ENCODE data around the gene SMIM35. TPM values are rescaled to one million over a fixed set of nuclear protein-coding genes. Genes with fewer than 3 reads are reported as not detected.
"Not testable (repeated sequence)": the region's sequence is repeated elsewhere in the genome, so short reads cannot be mapped to it uniquely, and the experiment has no call there.

Gene SMIM35
- total RNA-seq, 1 donor from 2014 or later: not detected

- Histone ChIP-seq H3K4me1 (ENCODE audit: control insufficient read depth in 3 of 3, insufficient read depth in 3 of 3, low read length in 3 of 3) (peaks cover 0 to 6% (median 0%) of the 10 kb centered on the region in 3 donors), H3K9ac (ENCODE audit: low read depth in 1 of 3, low read length in 3 of 3) (no peak overlapping the region), H3K36me3 (ENCODE audit: control insufficient read depth in 3 of 3, insufficient read depth in 3 of 3, low read length in 3 of 3) (no peaks in the 10 kb centered on the region), H3K4me3 (ENCODE audit: low read length in 3 of 3) (no peak overlapping the region), H3K27ac (ENCODE audit: low read depth, low read length) (no peak overlapping the region), H3K27me3 (ENCODE audit: control insufficient read depth in 3 of 3, insufficient read depth in 3 of 3, low read length in 3 of 3) (peaks cover 0 to 17% (median 13%) of the 10 kb centered on the region in 3 donors), H3K9me3 (ENCODE audit: control insufficient read depth in 3 of 3, low read length in 3 of 3) (no peaks in the 10 kb centered on the region)
These were observed 107.8 kb downstream of the SMIM35 start for GRCh38 chr11:117978991-117979390.

DNA sequence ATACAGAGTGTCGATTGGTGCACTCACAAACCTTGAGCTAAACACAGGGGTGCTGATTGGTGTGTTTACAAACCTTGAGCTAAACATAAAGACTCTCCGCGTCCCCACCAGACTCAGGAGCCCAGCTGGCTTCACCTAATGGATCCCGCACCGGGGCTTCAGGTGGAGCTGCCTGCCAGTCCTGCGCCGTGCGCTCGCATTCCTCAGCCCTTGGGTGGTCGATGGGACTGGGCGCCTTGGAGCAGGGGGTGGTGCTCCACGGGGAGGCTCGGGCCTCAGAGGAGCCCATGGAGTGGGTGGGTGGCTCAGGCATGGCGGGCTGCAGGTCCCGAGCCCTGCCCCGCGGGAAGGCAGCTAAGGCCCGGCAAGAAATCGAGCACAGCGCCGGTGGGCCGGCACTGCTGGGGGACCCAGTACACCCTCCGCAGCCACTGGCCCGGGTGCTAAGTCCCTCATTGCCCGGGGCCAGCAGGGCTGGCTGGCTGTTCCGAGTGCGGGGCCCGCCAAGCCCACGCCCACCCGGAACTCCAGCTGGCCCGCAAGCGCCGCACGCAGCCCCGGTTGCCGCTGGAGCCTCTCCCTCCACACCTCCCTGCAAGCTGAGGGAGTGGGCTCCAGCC lies 108.4 kb downstream of the SMIM35 start:
- not testable (repeated sequence) for H3K9ac ChIP-seq (ENCODE audit: low read depth in 1 of 3, low read length in 3 of 3); H3K36me3 ChIP-seq (ENCODE audit: control insufficient read depth in 3 of 3, insufficient read depth in 3 of 3, low read length in 3 of 3); H3K27ac ChIP-seq (ENCODE audit: low read depth, low read length); H3K4me3 ChIP-seq (ENCODE audit: low read length in 3 of 3); H3K4me1 ChIP-seq (ENCODE audit: control insufficient read depth in 3 of 3, insufficient read depth in 3 of 3, low read length in 3 of 3); H3K9me3 ChIP-seq (ENCODE audit: control insufficient read depth in 3 of 3, low read length in 3 of 3)
- H3K27me3 ChIP-seq (ENCODE audit: control insufficient read depth in 3 of 3, insufficient read depth in 3 of 3, low read length in 3 of 3): peaks cover 0 to 17% (median 13%) of the 10 kb centered on the region in 3 donors

DNA sequence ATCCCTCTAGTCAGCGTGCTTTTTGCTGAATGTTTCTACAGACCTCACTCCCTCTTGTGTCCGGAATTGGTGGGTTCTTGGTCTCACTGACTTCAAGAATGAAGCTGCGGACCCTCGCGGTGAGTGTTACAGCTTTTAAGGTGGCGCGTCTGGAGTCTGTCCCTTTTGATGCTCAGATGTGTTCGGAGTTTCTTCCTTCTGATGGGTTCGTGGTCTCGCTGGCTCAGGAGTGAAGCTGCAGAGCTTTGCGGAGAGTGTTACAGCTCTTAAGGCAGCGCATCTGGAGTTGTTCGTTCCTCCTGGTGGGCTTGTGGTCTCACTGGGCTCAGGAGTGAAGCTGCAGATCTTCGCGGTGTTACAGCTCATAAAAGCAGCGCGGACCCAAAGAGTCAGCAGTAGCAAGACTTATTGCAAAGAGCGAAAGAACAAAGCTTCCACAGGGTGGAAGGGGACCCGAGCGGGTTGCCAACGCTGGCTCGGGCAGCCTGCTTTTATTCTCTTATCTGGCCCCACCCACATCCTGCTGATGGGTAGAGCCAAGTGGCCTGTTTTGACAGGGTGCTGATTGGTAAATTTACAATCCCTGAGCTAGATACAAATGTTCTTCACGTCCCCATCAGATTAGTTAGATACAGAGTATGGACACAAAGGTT lies 109.0 kb downstream of the SMIM35 start:
- H3K36me3 ChIP-seq (ENCODE audit: control insufficient read depth in 3 of 3, insufficient read depth in 3 of 3, low read length in 3 of 3); H3K4me3 ChIP-seq (ENCODE audit: low read length in 3 of 3); H3K9me3 ChIP-seq (ENCODE audit: control insufficient read depth in 3 of 3, low read length in 3 of 3); H3K4me1 ChIP-seq (ENCODE audit: control insufficient read depth in 3 of 3, insufficient read depth in 3 of 3, low read length in 3 of 3); H3K27ac ChIP-seq (ENCODE audit: low read depth, low read length); H3K9ac ChIP-seq (ENCODE audit: low read depth in 1 of 3, low read length in 3 of 3): not testable (repeated sequence)
- peaks cover 3 to 22% (median 13%) of the 10 kb centered on the region in 3 donors for H3K27me3 ChIP-seq (ENCODE audit: control insufficient read depth in 3 of 3, insufficient read depth in 3 of 3, low read length in 3 of 3)

- Histone ChIP-seq H3K4me3 (ENCODE audit: low read length in 3 of 3) (no peak overlapping the region), H3K27me3 (ENCODE audit: control insufficient read depth in 3 of 3, insufficient read depth in 3 of 3, low read length in 3 of 3) (peaks cover 3 to 23% (median 16%) of the 10 kb centered on the region in 3 donors), H3K36me3 (ENCODE audit: control insufficient read depth in 3 of 3, insufficient read depth in 3 of 3, low read length in 3 of 3) (no peaks in the 10 kb centered on the region), H3K4me1 (ENCODE audit: control insufficient read depth in 3 of 3, insufficient read depth in 3 of 3, low read length in 3 of 3) (peaks cover 0 to 6% (median 0%) of the 10 kb centered on the region in 3 donors), H3K9ac (ENCODE audit: low read depth in 1 of 3, low read length in 3 of 3) (no peak overlapping the region), H3K9me3 (ENCODE audit: control insufficient read depth in 3 of 3, low read length in 3 of 3) (no peaks in the 10 kb centered on the region), H3K27ac (ENCODE audit: low read depth, low read length) (peak overlapping the region; percentile 38)
These were observed 109.7 kb downstream of the SMIM35 start for GRCh38 chr11:117977029-117977428.

- H3K4me3 ChIP-seq (ENCODE audit: low read length in 3 of 3): no peak overlapping the region
- no peak overlapping the region for H3K9ac ChIP-seq (ENCODE audit: low read depth in 1 of 3, low read length in 3 of 3)
- no peaks in the 10 kb centered on the region for H3K9me3 ChIP-seq (ENCODE audit: control insufficient read depth in 3 of 3, low read length in 3 of 3)
- peak overlapping the region; percentile 38 for H3K27ac ChIP-seq (ENCODE audit: low read depth, low read length)
- peaks cover 0 to 6% (median 0%) of the 10 kb centered on the region in 3 donors for H3K4me1 ChIP-seq (ENCODE audit: control insufficient read depth in 3 of 3, insufficient read depth in 3 of 3, low read length in 3 of 3)
- peaks cover 3 to 23% (median 16%) of the 10 kb centered on the region in 3 donors for H3K27me3 ChIP-seq (ENCODE audit: control insufficient read depth in 3 of 3, insufficient read depth in 3 of 3, low read length in 3 of 3)
- no peaks in the 10 kb centered on the region for H3K36me3 ChIP-seq (ENCODE audit: control insufficient read depth in 3 of 3, insufficient read depth in 3 of 3, low read length in 3 of 3)
These were observed 110.3 kb downstream of the SMIM35 start for GRCh38 chr11:117976445-117976844.

- peaks cover 3 to 10% (median 6%) of the 10 kb centered on the region in 3 donors for H3K27me3 ChIP-seq (ENCODE audit: control insufficient read depth in 3 of 3, insufficient read depth in 3 of 3, low read length in 3 of 3)
- H3K4me3 ChIP-seq (ENCODE audit: low read length in 3 of 3): no peak overlapping the region
- H3K27ac ChIP-seq (ENCODE audit: low read depth, low read length): no peak overlapping the region
These were observed 113.3 kb downstream of the SMIM35 start for GRCh38 chr11:117973503-117973860.

DNA sequence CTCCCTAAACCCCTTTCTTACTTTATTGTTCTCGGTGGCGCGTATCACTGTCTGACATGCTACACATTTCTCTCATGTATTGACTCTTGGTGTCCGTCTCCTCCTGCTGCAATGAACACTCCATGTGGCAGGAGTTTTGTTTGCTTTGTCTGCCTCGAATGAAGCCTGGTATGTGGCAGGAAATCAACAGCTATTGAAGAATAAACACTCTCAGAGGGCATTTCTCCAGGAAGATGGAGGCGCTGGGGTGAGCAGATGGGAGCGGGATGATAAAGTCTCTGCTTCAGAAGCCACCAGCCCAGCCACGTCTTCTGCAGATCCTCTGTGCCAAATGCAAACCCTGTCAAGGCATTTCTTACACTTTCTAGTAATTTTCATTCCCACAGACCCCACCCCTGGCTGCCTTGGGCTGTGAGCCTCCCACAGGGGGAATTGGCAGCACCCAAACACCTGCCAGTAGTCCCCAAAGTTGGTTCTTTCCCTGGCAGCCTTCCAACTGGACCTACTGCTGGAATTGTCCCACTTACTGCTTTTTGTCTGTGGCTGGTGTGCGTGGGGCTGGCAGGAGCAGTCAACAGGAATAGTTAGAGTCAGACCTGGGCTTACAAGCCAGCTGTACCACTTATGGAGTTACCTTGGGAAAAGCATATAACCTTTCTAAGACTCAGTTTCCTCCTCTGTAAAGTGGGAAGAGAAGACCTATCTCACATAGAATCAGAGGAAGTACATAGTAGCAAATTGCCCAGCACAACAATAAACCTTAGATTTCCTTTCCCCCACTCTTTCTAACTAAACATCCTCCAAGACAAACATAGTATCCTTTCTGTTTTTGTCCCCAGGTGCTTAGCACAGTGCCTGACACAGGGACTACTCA lies 113.9 kb downstream of the SMIM35 start:
- H3K36me3 ChIP-seq (ENCODE audit: control insufficient read depth in 3 of 3, insufficient read depth in 3 of 3, low read length in 3 of 3): no peaks in the 10 kb centered on the region
- no peak overlapping the region for H3K4me3 ChIP-seq (ENCODE audit: low read length in 3 of 3)
- no peaks in the 10 kb centered on the region for H3K9me3 ChIP-seq (ENCODE audit: control insufficient read depth in 3 of 3, low read length in 3 of 3)
- H3K27me3 ChIP-seq (ENCODE audit: control insufficient read depth in 3 of 3, insufficient read depth in 3 of 3, low read length in 3 of 3): peaks cover 3 to 10% (median 6%) of the 10 kb centered on the region in 3 donors
- no peak overlapping the region for H3K9ac ChIP-seq (ENCODE audit: low read depth in 1 of 3, low read length in 3 of 3)
- no peak overlapping the region for H3K27ac ChIP-seq (ENCODE audit: low read depth, low read length)
- H3K4me1 ChIP-seq (ENCODE audit: control insufficient read depth in 3 of 3, insufficient read depth in 3 of 3, low read length in 3 of 3): peaks cover 0 to 3% (median 0%) of the 10 kb centered on the region in 3 donors

More at GRCh38 chr11:117973503-117973860, 113.3 kb downstream of the SMIM35 start:
- Histone ChIP-seq H3K4me1 (ENCODE audit: control insufficient read depth in 3 of 3, insufficient read depth in 3 of 3, low read length in 3 of 3) (peaks cover 0 to 3% (median 0%) of the 10 kb centered on the region in 3 donors), H3K36me3 (ENCODE audit: control insufficient read depth in 3 of 3, insufficient read depth in 3 of 3, low read length in 3 of 3) (no peaks in the 10 kb centered on the region), H3K9ac (ENCODE audit: low read depth in 1 of 3, low read length in 3 of 3) (no peak overlapping the region), H3K9me3 (ENCODE audit: control insufficient read depth in 3 of 3, low read length in 3 of 3) (no peaks in the 10 kb centered on the region)

DNA sequence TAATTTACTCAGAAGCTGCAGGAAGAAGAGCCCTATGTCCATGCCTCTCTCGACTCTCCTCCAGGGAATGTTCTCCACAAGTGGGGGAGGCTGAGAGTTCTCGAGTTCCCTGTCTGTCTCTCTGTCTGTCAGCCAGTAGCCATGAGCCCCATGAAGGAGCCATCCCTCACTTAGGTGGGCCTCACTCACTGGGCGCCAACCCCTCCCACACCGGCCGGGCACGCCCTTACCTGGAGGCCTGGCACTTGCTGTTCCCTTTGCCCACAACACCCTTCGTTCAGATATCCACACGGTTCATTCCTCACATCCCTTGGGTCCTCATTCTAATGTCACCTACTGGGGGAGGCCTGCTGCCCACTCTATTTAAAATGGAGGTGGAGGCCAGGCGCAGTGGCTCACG lies 114.7 kb downstream of the SMIM35 start:
- Histone ChIP-seq H3K4me1 (ENCODE audit: control insufficient read depth in 3 of 3, insufficient read depth in 3 of 3, low read length in 3 of 3) (peaks cover 0 to 3% (median 0%) of the 10 kb centered on the region in 3 donors), H3K27ac (ENCODE audit: low read depth, low read length) (no peak overlapping the region), H3K9ac (ENCODE audit: low read depth in 1 of 3, low read length in 3 of 3) (no peak overlapping the region), H3K27me3 (ENCODE audit: control insufficient read depth in 3 of 3, insufficient read depth in 3 of 3, low read length in 3 of 3) (peaks cover 3 to 10% (median 6%) of the 10 kb centered on the region in 3 donors), H3K9me3 (ENCODE audit: control insufficient read depth in 3 of 3, low read length in 3 of 3) (no peaks in the 10 kb centered on the region), H3K4me3 (ENCODE audit: low read length in 3 of 3) (no peak overlapping the region), H3K36me3 (ENCODE audit: control insufficient read depth in 3 of 3, insufficient read depth in 3 of 3, low read length in 3 of 3) (no peaks in the 10 kb centered on the region)

GRCh38 chr11:117970400-117971024 lies 116.3 kb downstream of the SMIM35 start:
- Histone ChIP-seq H3K27me3 (ENCODE audit: control insufficient read depth in 3 of 3, insufficient read depth in 3 of 3, low read length in 3 of 3) (peaks cover 3 to 10% (median 6%) of the 10 kb centered on the region in 3 donors), H3K4me1 (ENCODE audit: control insufficient read depth in 3 of 3, insufficient read depth in 3 of 3, low read length in 3 of 3) (peaks cover 0 to 3% (median 0%) of the 10 kb centered on the region in 3 donors), H3K9me3 (ENCODE audit: control insufficient read depth in 3 of 3, low read length in 3 of 3) (no peaks in the 10 kb centered on the region), H3K36me3 (ENCODE audit: control insufficient read depth in 3 of 3, insufficient read depth in 3 of 3, low read length in 3 of 3) (no peaks in the 10 kb centered on the region), H3K27ac (ENCODE audit: low read depth, low read length) (no peak overlapping the region), H3K4me3 (ENCODE audit: low read length in 3 of 3) (no peak overlapping the region), H3K9ac (ENCODE audit: low read depth in 1 of 3, low read length in 3 of 3) (no peak overlapping the region)
